ENCODE measurements around the gene KCTD1.

The KCTD1 gene

GRCh38 chr18:26568926-26569665 lies 20.7 kb upstream of the KCTD1 start:
- no peaks in the 10 kb centered on the region for H3F3A ChIP-seq (ENCODE audit: low read depth)
- no peak overlapping the region for H2AFZ ChIP-seq (ENCODE audit: low read length)
- no peaks in the 10 kb centered on the region for H3K36me3 ChIP-seq (ENCODE audit: insufficient read depth, low read length)
- H3K9me3 ChIP-seq (ENCODE audit: insufficient read depth, low read depth, low read length), result no peaks in the 10 kb centered on the region
- no peaks in the 10 kb centered on the region for H3K9me2 ChIP-seq (replicated peaks; ENCODE audit: low read depth, low read length)
- peaks cover 4% of the 10 kb centered on the region for H3K4me1 ChIP-seq (ENCODE audit: insufficient read depth, low read length, poor library complexity, severe bottlenecking)
- H4K20me1 ChIP-seq (ENCODE audit: insufficient read depth, low read length, poor library complexity, severe bottlenecking), result no peaks in the 10 kb centered on the region
- TF ChIP-seq CTCF (conservative IDR thresholded peaks at IDR 0.05; ENCODE audit: low read length) (no peak), EZH2phosphoT487 (IDR thresholded peaks at IDR 0.05; ENCODE audit: borderline replicate concordance) (no peak)
- H3K79me2 ChIP-seq (ENCODE audit: insufficient read depth, low read length), result no peaks in the 10 kb centered on the region
- no peak overlapping the region for H3K9ac ChIP-seq (ENCODE audit: low read depth, low read length, poor library complexity, severe bottlenecking)
- H3K27me3 ChIP-seq (ENCODE audit: insufficient read depth, low read length, poor library complexity, severe bottlenecking), result no peaks in the 10 kb centered on the region
- no peak overlapping the region for H3K4me2 ChIP-seq (ENCODE audit: low read depth, low read length, poor library complexity, severe bottlenecking)
- no peak overlapping the region for H3K4me3 ChIP-seq (ENCODE audit: low read length, poor library complexity, severe bottlenecking)

GRCh38 chr18:26568513-26568912 lies 20.2 kb upstream of the KCTD1 start:
- Histone ChIP-seq H3K27me3 (ENCODE audit: insufficient read depth, low read length, poor library complexity, severe bottlenecking) (no peaks in the 10 kb centered on the region), H3K36me3 (ENCODE audit: insufficient read depth, low read length) (no peaks in the 10 kb centered on the region), H2AFZ (ENCODE audit: low read length) (no peak overlapping the region), H3K9me2 (replicated peaks; ENCODE audit: low read depth, low read length) (no peaks in the 10 kb centered on the region), H3K9ac (ENCODE audit: low read depth, low read length, poor library complexity, severe bottlenecking) (no peak overlapping the region), H4K20me1 (ENCODE audit: insufficient read depth, low read length, poor library complexity, severe bottlenecking) (no peaks in the 10 kb centered on the region), H3K79me2 (ENCODE audit: insufficient read depth, low read length) (no peaks in the 10 kb centered on the region), H3F3A (ENCODE audit: low read depth) (no peaks in the 10 kb centered on the region), H3K4me3 (ENCODE audit: low read length, poor library complexity, severe bottlenecking) (no peak overlapping the region), H3K4me1 (ENCODE audit: insufficient read depth, low read length, poor library complexity, severe bottlenecking) (peaks cover 4% of the 10 kb centered on the region), H3K9me3 (ENCODE audit: insufficient read depth, low read depth, low read length) (no peaks in the 10 kb centered on the region), H3K4me2 (ENCODE audit: low read depth, low read length, poor library complexity, severe bottlenecking) (no peak overlapping the region)
- no peak for TF ChIP-seq CTCF (conservative IDR thresholded peaks at IDR 0.05; ENCODE audit: low read length)
- TF ChIP-seq EZH2phosphoT487 (IDR thresholded peaks at IDR 0.05; ENCODE audit: borderline replicate concordance), result no peak

- Histone ChIP-seq H2AFZ (ENCODE audit: low read length) (no peak overlapping the region), H3K9me3 (ENCODE audit: insufficient read depth, low read depth, low read length) (no peaks in the 10 kb centered on the region), H3K36me3 (ENCODE audit: insufficient read depth, low read length) (no peaks in the 10 kb centered on the region), H3K4me2 (ENCODE audit: low read depth, low read length, poor library complexity, severe bottlenecking) (no peak overlapping the region), H4K20me1 (ENCODE audit: insufficient read depth, low read length, poor library complexity, severe bottlenecking) (no peaks in the 10 kb centered on the region), H3F3A (ENCODE audit: low read depth) (no peaks in the 10 kb centered on the region), H3K4me3 (ENCODE audit: low read length, poor library complexity, severe bottlenecking) (no peak overlapping the region), H3K27me3 (ENCODE audit: insufficient read depth, low read length, poor library complexity, severe bottlenecking) (no peaks in the 10 kb centered on the region), H3K9me2 (replicated peaks; ENCODE audit: low read depth, low read length) (no peaks in the 10 kb centered on the region), H3K4me1 (ENCODE audit: insufficient read depth, low read length, poor library complexity, severe bottlenecking) (peaks cover 4% of the 10 kb centered on the region), H3K9ac (ENCODE audit: low read depth, low read length, poor library complexity, severe bottlenecking) (no peak overlapping the region), H3K79me2 (ENCODE audit: insufficient read depth, low read length) (no peaks in the 10 kb centered on the region)
- TF ChIP-seq EZH2phosphoT487 (IDR thresholded peaks at IDR 0.05; ENCODE audit: borderline replicate concordance), result no peak
- no peak for TF ChIP-seq CTCF (conservative IDR thresholded peaks at IDR 0.05; ENCODE audit: low read length)
These were observed 18.7 kb upstream of the KCTD1 start for GRCh38 chr18:26566874-26567555.
